Measurements from ENCODE around the gene LIMCH1.

DNA sequence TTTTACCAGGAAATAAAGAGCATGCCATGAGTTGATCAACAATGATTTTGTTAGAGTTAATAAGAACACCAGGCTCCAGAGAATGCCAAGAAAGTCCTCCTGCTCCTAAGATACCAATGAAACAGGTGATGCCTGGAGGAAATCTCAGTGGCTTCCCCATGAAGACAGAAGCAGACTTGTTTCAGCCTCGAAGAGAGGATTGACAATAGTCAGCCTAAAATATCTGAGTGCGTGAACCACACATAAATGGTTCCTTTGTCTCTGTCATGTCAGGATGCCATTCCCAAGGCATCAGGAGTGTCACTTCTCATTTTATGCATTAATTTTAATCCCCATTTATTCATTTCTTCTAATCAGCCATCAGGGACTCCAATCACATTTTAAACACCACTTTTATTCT lies 141.0 kb downstream of the LIMCH1 start:
- TF ChIP-seq, protein P1, sequence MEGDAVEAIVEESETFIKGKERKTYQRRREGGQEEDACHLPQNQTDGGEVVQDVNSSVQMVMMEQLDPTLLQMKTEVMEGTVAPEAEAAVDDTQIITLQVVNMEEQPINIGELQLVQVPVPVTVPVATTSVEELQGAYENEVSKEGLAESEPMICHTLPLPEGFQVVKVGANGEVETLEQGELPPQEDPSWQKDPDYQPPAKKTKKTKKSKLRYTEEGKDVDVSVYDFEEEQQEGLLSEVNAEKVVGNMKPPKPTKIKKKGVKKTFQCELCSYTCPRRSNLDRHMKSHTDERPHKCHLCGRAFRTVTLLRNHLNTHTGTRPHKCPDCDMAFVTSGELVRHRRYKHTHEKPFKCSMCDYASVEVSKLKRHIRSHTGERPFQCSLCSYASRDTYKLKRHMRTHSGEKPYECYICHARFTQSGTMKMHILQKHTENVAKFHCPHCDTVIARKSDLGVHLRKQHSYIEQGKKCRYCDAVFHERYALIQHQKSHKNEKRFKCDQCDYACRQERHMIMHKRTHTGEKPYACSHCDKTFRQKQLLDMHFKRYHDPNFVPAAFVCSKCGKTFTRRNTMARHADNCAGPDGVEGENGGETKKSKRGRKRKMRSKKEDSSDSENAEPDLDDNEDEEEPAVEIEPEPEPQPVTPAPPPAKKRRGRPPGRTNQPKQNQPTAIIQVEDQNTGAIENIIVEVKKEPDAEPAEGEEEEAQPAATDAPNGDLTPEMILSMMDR (optimal IDR thresholded peaks at IDR 0.05 in 1 of 3, IDR thresholded peaks at IDR 0.05 in 1 of 3, conservative IDR thresholded peaks at IDR 0.05 in 1 of 3; ENCODE audit: extremely low read depth in 1 of 3, insufficient read depth in 2 of 3, low read length in 3 of 3) = no peak
- no peak for TF ChIP-seq EZH2 (IDR thresholded peaks at IDR 0.05; ENCODE audit: low read length)

All from keratinocyte (primary cell).